PC-3 (cell line): ENCODE results near the gene IFI27L2.

ENCODE experiments used
- EZH2 ChIP-seq: fragments of 300-600 bp; sonication (generic); IDR thresholded peaks from one replicate; pipeline ENCODE4 v1.6.1; 2017; ENCODE audit warnings: antibody characterized with exemption, mild to moderate bottlenecking, low read length; ENCODE audit not compliant: unreplicated experiment
- TF ChIP-seq, protein P1 (sequence below): fragments of 300-600 bp; sonication (generic); conservative IDR thresholded peaks from 2 replicates; pipeline ENCODE4 v1.5.1; 2017; ENCODE audit warnings: antibody characterized with exemption, low read depth, mild to moderate bottlenecking, low read length

DNA sequence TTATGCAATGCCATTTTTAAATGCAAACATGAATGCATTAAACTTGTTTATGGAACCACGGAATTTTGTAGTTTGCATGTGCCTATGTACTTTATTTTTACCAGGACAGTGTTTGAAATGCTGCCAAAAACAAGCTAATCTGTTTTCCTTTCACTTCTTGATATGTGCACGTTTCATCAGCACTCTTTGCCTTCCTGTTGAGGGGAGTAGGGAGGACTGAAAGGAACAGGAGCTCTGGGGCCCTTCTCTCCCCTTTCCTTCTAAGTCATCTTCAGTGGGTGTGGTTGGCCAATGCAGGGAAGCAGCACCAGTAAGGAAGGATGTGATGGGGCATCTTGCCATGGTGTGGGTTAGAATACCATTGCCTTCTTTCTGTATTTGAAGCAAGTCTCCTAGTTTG, 32.6 kb upstream of the IFI27L2 start:
- no peak for TF ChIP-seq EZH2
- TF ChIP-seq, protein P1, sequence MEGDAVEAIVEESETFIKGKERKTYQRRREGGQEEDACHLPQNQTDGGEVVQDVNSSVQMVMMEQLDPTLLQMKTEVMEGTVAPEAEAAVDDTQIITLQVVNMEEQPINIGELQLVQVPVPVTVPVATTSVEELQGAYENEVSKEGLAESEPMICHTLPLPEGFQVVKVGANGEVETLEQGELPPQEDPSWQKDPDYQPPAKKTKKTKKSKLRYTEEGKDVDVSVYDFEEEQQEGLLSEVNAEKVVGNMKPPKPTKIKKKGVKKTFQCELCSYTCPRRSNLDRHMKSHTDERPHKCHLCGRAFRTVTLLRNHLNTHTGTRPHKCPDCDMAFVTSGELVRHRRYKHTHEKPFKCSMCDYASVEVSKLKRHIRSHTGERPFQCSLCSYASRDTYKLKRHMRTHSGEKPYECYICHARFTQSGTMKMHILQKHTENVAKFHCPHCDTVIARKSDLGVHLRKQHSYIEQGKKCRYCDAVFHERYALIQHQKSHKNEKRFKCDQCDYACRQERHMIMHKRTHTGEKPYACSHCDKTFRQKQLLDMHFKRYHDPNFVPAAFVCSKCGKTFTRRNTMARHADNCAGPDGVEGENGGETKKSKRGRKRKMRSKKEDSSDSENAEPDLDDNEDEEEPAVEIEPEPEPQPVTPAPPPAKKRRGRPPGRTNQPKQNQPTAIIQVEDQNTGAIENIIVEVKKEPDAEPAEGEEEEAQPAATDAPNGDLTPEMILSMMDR, result no peak
